Parathyroid adenoma (tissue), 2 donors: ENCODE measurements around the gene URB2.
"Not testable (repeated sequence)": the region's sequence is repeated elsewhere in the genome, so short reads cannot be mapped to it uniquely, and the experiment has no call there.

Experiments
- H2AFZ ChIP-seq: fragments of 300-600 bp; sonication (generic); one replicate; pipeline ENCODE4 v1.7.0; 2017; ENCODE audit warnings: antibody characterized with exemption, mild to moderate bottlenecking
- H3K27ac ChIP-seq: fragments of 300-600 bp; sonication (generic); one replicate; pipeline ENCODE4 v1.7.0; 2017
- H3K27me3 ChIP-seq: fragments of 300-600 bp; sonication (generic); one replicate; pipeline ENCODE4 v1.7.0; 2017; ENCODE audit warnings: low read length; ENCODE audit not compliant: control insufficient read depth, insufficient read depth
- H3K36me3 ChIP-seq: fragments of 300-600 bp; sonication (generic); one replicate; pipeline ENCODE4 v1.7.0; 2017; ENCODE audit warnings: low read length; ENCODE audit not compliant: control insufficient read depth, insufficient read depth
- H3K4me1 ChIP-seq: fragments of 300-600 bp; sonication (generic); one replicate; pipeline ENCODE4 v1.7.0; 2017; ENCODE audit warnings: control low read depth
- H3K4me2 ChIP-seq: fragments of 300-600 bp; sonication (generic); one replicate; pipeline ENCODE4 v1.7.0; 2017; ENCODE audit warnings: low read length
- H3K4me3 ChIP-seq: fragments of 300-600 bp; sonication (generic); one replicate; pipeline ENCODE4 v1.7.0; 2017; ENCODE audit warnings: low read depth, low read length
- H3K79me2 ChIP-seq: fragments of 300-600 bp; sonication (generic); one replicate; pipeline ENCODE4 v1.7.0; 2017; ENCODE audit warnings: control low read depth
- H3K9ac ChIP-seq: fragments of 300-600 bp; sonication (generic); one replicate; pipeline ENCODE4 v1.7.0; 2017; ENCODE audit warnings: mild to moderate bottlenecking
- H3K9me3 ChIP-seq: fragments of 300-600 bp; sonication (generic); one replicate; pipeline ENCODE4 v1.7.0; 2017; ENCODE audit warnings: low read length; ENCODE audit not compliant: control insufficient read depth
- CTCF ChIP-seq: fragments of 300-600 bp; sonication (generic); IDR thresholded peaks from one replicate; pipeline ENCODE4 v1.7.0; 2017; ENCODE audit warnings: antibody characterized with exemption, mild to moderate bottlenecking
- donor health status: primary hyperparathyroidism.

Gene URB2

GRCh38 chr1:229699613-229700267 lies 73.7 kb downstream of the URB2 start:
- Histone ChIP-seq H3K9ac (no peak overlapping the region), H3K4me1 (no peaks in the 10 kb centered on the region), H3K4me3 (no peak overlapping the region), H2AFZ (no peak overlapping the region), H3K9me3 (no peaks in the 10 kb centered on the region), H3K4me2 (no peak overlapping the region), H3K27me3 (no peaks in the 10 kb centered on the region), H3K27ac (no peak overlapping the region), H3K36me3 (no peaks in the 10 kb centered on the region), H3K79me2 (no peaks in the 10 kb centered on the region)
- no peak for TF ChIP-seq CTCF

GRCh38 chr1:229704157-229704556 lies 78.1 kb downstream of the URB2 start:
- no peak overlapping the region for H3K4me3 ChIP-seq
- H3K9me3 ChIP-seq, result no peaks in the 10 kb centered on the region
- no peak for TF ChIP-seq CTCF

GRCh38 chr1:229705152-229705551 lies 79.1 kb downstream of the URB2 start:
- not testable (repeated sequence) for H2AFZ ChIP-seq, H3K4me1 ChIP-seq, H3K9me3 ChIP-seq, H3K4me3 ChIP-seq, H3K9ac ChIP-seq, H3K4me2 ChIP-seq, H3K27ac ChIP-seq, H3K36me3 ChIP-seq, H3K27me3 ChIP-seq, H3K79me2 ChIP-seq

More at GRCh38 chr1:229704157-229704556, 78.1 kb downstream of the URB2 start:
- Histone ChIP-seq H3K36me3 (no peaks in the 10 kb centered on the region), H3K27me3 (no peaks in the 10 kb centered on the region), H3K9ac (no peak overlapping the region), H3K4me1 (no peaks in the 10 kb centered on the region), H3K27ac (no peak overlapping the region), H3K79me2 (no peaks in the 10 kb centered on the region), H3K4me2 (no peak overlapping the region), H2AFZ (no peak overlapping the region)

GRCh38 chr1:229707127-229707526 lies 81.1 kb downstream of the URB2 start:
- H3K4me1 ChIP-seq, H3K36me3 ChIP-seq, H3K9ac ChIP-seq, H3K27me3 ChIP-seq, H3K4me2 ChIP-seq, H3K4me3 ChIP-seq, H2AFZ ChIP-seq, H3K79me2 ChIP-seq, H3K27ac ChIP-seq, H3K9me3 ChIP-seq: not testable (repeated sequence)

GRCh38 chr1:229709500-229710013 lies 83.5 kb downstream of the URB2 start:
- Histone ChIP-seq H3K4me3 (no peak overlapping the region), H3K4me1 (no peaks in the 10 kb centered on the region), H3K27ac (no peak overlapping the region), H3K4me2 (no peak overlapping the region), H3K9me3 (no peaks in the 10 kb centered on the region), H3K79me2 (no peaks in the 10 kb centered on the region), H3K27me3 (no peaks in the 10 kb centered on the region), H2AFZ (no peak overlapping the region), H3K36me3 (no peaks in the 10 kb centered on the region), H3K9ac (no peak overlapping the region)
- TF ChIP-seq CTCF, result no peak
